CMK (cell line): ENCODE measurements around the gene YIPF1.
"Not testable (repeated sequence)": the region's sequence is repeated elsewhere in the genome, so short reads cannot be mapped to it uniquely, and the experiment has no call there.

Experiments used
- DNase-seq: peaks from one replicate; pipeline ENCODE4 v3.0.0-alpha.2; 2010; ENCODE audit warnings: low read depth

Gene YIPF1

DNA sequence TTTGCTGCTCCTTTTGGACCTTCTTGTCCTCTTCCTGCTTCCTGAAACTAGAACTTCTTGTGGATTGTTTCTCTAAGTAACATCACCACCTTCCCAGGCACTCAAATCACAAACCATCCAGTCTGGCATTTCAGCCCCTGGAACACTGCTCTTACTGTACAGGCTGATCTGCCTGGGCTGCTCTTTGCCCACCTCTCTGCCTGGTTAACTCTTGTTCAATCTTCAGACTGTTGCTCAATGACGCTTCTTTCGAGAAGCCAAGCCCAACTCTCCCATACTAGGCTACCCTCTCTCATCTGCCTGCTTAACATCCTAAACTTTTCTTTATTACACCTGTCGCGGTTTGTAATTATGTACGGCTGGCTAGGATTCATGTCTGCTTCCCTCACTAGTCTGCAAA lies 5.0 kb upstream of the YIPF1 start:
- DNase-seq: no peak

DNA sequence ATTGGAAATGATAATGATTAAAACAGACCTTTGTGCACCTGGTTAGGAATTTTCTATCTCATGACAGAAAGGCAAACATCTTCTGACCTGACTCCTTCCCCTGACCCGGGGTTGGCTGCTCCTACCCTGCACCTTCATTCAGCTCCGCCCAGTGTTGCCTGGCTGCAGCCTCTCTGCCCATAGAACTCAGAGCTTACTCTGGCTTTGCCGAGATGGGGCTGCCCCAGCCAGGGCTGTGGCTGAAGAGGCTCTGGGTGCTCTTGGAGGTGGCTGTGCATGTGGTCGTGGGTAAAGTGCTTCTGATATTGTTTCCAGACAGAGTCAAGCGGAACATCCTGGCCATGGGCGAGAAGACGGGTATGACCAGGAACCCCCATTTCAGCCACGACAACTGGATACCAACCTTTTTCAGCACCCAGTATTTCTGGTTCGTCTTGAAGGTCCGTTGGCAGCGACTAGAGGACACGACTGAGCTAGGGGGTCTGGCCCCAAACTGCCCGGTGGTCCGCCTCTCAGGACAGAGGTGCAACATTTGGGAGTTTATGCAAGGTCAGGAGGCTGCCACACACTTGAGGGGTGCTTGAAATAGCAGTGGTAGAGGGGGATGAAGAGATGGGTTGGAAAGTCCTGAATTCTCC lies 4.5 kb upstream of the YIPF1 start, which contains the start of gene DIO1:
Gene DIO1, plus strand, starts transcription at position 189 of the 638 bp plus-strand sequence. Its CDS starts 24 bp downstream, at position 213.
- no peak for DNase-seq

DNA sequence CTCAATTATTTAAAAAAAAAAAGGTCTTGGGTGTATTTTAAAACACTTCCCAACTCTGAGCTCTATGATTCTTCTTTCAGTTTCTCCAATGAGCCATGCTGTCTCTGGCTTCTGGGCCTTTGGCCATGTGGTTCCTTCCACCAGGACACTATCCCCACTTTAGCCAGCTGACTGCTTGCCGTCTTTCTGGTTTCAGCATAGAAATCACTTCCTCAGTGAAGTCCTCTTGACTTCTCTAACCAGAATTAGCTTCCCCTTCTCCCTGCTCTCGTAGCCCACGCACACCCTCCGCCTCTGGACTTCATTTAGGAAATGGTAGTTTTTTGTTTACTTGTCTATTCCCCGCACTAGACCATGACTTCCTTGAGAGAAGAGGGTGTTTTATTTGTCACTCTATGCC lies 3.3 kb upstream of the YIPF1 start:
- DNase-seq: no peak

DNA sequence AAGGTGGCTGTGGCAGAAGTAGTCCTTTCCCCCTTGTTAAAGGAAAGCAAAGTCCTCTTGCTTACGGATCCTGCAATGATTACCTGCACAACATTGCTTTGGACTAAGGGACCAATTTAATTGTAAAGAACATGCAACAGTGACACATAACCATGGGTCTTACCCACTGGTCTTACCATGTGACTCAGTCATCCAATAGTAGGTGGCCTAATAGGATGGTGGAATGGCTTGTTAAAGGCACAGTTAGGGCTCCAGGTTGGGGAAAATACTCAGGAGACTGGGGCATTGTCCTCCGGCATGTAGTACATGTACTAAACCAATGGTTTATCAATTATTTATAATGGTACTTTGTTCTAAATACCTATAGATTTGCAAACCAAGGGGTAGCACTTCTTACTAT lies 2.1 kb upstream of the YIPF1 start:
- DNase-seq: no peak

DNA sequence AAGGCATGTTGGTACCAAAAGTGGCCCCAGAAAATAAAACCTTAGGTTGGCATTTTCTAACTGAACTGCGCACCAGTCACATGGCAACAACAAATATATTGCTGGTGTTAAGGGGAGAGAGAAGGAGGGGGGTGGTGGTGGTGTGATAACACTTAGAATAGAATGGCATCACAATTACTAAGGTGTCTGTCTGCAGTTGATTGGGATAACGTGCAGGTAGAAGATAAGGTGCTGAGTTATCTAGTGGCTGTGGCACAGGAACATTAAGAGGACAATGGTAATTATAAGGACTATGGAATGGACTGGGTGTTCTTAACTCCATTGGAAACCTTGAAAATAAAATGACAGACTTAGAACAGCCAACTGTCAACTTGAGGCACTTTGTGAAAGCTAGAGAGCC lies 1.4 kb upstream of the YIPF1 start:
- DNase-seq: no peak

DNA sequence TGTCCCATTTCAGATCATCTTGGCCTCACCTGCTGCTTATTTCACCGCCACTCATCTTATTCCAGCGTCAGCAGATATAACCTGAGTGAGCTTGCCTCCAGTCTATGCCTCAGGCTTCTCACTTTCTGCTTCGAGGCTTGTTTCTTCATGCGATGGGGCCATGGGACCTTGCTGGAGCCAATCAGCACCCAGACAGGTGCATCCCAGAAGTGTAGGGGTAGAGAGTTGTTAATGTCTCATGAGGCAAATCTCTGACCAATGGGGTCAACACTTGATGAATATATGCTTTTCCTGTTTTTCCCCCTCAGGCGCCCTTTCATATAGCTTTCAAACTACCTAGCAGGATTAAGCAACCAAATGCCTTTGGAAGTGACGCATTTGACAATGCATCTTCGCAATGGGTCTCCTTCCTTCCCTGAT lies 935 bp upstream of the YIPF1 start:
- no peak for DNase-seq

DNA sequence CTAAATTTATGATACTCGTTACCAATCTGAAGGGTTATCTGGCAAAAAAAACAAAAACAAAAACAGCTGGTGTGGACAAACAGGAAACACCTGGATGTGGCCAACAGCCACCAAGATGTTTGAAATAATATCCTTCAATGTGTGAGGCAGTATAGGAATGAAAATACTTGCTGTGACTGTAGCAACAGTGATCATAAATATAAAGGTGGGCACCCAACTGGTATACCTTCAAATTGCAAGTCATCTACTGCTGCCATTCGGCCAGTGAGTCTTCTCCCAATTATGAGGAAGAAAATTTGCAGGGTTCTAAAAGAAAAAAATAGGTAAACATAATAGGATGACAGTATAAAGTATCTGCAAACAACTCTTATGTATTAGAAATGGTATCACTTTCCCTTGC lies 916 bp downstream of the YIPF1 start:
- no peak for DNase-seq

DNA sequence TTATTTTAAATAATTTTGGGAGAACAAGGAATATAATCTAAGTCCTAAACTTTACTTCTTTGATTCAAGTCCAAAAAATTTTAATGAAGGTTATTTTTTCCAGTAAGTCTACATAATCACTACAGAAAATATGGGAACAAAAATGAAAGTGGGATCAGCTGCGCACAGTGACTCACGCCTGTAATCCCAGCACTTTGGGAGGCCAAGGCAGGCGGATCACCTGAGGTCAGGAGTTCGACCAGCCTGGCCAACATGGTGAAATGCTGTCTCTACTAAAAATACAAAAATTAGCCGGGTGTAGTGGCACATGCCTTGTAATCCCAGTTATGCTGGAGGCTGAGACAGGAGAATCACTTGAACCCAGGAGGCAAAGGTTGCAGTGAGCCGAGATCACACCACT lies 6.0 kb downstream of the YIPF1 start:
- not testable (repeated sequence) for DNase-seq

DNA sequence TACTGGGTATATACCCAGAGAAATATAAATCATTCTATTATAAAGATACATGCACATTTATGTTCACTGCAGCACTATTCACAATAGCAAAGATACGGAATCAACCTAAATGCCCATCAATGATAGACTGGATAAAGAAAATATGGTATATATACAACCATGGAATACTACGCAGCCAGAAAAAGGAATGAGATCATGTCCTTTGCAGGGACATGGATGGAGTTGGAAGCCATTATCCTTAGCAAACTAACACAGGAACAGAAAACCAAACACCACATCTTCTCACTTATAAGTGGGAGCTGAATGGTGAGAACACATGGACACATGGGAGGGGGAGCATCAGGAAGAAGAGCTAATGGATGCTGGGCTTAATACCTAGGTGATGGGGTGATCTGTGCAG lies 7.7 kb downstream of the YIPF1 start:
- not testable (repeated sequence) for DNase-seq

DNA sequence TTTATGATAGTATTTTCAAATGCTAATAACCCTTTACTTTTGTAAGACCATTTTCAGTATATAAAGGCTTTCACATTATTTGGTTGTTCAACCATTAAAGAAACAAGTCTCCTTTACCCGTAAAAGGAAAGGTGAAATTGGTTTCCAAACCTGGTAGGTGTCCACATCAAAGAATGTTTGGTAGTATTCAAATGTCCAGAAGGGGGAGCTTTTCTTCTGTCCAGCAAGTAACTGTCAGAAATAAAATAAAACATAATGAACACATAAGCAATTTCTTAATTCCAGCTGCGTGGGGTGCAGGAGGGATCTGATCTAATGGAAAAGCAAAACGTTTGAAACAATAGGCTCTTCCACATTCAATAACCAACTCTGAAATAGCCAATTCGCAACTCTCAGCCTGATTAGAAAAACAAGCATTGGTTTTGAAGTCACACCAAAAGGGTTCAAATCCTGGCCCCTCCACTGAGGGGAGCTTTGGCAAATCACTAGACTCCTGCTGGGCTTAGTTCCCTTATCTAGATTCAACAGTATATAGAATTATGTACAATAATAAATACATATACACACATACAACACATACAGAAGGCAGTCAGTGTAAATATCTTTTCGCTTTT lies 11.0 kb downstream of the YIPF1 start:
- DNase-seq: no peak

DNA sequence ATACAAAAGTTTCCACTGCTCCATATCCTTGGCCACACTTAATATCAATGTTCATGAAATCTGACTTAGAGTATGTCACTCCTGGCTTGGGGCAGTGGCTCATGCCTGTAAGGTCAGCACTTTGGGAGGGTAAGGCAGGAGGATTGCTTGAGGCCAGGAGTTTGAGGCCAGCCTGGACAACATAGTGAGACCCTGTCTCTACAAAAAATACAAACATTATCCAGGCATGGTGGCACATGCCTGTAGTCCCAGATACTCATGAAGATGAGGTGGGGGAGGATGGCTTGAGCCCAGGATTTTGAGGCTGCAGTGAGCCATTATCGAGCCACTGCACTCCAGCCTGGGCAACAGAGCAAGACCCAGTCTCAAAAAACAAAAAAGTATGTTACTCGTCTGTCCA lies 14.4 kb downstream of the YIPF1 start:
- DNase-seq: not testable (repeated sequence)

DNA sequence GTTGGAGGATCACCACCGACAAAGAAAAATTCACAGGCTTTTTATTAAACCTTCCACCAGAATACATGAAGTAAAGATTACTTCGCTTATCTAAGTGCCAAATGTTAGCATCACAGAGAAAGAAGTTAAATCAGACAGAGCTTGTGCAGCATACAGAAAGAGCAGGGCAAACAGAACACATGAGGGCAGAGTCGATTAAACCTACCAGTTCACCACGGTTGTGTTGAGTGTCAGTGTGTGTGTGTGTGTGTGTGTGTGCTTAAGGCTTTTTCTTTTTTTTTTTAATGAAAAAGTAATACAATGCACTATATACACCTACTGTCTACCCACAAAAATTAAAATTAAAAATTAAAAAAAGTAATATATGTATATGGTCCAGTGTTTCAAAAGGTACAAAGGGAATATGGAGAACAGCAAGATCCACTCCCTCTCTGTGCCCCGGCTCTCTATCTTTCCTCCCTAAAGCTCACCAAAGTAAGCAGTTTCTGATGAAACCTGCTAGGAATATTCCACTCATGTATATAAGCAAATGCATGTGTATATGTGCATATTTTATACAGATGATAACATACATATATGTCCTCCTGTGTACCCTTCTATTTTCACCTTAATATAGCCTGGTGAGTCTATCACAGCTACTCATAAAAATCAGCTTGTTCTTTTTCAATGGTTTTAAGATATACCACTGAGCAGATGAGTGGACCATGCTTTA lies 17.7 kb downstream of the YIPF1 start:
- no peak for DNase-seq

DNA sequence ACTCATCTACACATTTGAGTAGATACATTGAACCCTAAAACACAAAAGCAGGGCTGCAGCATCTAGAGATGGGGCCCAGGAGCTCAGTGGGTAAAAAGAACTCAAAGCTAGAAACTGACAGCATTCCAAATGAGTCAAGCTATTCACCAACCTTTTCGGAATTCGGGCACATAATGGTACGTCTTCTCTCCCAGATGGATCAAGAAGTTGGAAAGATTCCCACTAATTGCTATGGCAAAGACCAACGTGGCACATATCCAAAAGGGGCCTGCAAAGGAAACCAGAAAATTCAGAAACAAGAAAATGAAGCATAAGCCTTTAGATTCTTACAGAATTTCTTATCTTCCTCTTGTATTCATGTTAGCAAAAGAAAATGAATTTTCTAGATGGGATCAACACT lies 18.4 kb downstream of the YIPF1 start:
- no peak for DNase-seq

DNA sequence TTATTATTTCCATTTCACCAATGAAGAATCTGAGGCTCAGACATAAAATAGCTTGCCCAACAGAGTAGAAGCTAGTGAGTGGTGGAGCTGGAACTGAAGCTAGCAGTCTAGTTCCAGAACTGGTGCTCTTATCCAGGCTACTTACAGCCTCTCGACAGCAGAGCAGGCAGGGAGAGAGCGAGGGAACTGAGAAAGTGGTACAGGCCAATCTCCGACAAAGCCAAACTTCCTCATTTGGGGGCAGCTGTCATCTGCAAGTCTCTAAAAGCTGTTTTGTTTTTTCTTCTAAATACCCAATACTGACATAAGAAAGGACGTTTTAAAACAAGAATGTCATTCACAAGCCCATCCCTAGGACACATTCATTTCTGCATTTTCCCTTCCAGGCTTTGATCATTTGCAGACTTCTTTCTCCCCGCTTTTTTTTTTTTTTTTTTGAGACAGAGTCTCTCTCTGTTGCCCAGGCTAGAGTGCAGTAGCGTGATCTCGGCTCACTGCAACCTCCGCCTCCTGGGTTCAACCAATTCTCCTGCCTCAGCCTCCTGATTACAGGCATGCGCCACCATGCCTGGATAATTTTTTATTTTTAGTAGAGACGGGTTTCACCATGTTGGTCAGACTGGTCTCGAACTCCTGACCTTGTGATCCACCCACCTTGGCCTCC lies 20.0 kb downstream of the YIPF1 start:
- no peak for DNase-seq

DNA sequence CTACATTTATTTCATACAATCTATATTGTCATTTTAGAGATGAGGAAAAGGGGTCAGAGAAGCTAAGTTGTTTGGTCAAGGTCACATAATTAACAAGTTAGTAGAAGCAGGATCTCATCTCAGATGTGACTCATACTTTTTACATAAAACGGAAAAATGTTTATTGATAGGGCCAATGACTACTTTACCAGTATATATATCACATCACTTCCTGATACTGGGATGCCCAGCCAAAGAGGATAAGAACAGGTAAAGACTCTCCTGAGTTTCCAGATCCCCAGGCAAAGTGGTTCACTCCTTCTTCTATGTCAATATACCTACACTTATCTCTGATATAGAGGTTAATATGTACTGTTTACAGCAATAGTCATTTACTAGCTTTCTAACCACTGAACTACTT lies 21.0 kb downstream of the YIPF1 start:
- no peak for DNase-seq

DNA sequence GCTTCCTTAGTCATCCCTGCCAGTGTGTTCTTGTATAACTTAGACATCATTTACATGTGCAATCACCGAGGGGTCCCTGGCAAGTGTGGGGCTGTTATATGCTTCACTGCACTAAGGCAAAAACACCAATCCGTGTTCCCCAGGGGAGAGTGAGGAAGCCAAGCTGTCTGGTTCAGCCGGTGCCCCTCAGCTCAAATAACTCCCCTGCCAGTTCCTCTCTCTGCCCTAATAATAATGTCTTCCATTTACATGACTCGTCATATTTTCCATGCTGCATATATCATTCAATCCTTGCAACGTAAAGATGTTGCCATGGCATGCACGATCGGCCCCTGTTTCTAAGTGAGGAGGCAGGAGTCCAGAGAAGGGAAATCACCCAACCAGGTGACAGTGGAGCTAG lies 27.1 kb downstream of the YIPF1 start:
- no peak for DNase-seq

DNA sequence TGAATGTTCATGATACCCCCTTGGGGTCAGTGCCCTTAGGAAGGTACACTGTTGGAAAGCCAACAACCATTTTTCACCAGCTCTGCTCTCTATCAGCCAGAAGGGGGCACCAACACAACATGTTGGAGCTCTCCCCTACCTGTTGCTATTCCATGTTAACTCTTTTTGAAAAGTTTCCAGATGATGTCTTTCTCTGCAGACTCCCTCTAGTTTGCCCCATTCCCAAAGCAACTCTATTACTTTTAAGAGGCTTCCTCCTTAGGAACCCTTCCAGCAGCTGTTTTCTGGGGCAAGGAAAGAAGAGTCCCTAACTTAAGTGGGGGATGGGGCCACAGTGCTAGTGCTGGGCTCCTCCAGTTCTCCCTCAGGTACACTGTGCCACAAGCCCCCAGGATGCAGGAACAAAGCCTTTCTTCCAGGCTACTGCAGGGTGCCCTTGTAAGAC lies 28.6 kb downstream of the YIPF1 start:
- peak; percentile 64 for DNase-seq

DNA sequence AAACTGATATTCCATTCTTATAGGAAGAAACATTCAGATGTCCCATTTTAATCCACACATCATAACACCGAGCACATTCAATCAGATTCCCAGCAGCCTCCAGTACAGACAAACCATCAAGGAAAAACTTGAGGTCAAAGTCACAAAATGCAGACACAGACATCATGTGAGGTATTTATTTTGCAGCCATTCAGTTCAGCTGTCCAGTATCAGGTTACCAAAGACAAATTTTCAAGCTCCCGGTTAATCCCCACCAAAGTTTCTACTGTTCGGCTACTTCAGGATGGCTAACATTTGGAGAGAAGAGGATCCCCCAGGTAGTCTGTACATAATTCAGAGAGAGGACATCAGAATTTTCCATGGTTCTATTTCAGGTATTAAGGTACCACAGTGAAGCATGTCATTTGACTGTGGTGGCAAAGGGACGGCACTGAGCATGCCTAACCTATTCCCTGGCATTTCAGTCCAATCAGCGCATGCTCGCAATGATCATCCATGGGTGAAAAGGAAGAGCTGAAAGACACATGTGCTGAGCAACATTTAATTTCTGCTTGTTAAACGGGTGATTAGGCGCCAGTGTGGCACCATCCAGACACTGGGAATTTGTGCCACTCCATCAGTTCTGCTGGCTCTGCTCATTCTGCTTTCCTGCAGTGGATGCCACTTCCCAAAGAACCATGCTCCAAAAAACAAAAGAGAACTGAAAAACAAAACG lies 37.9 kb downstream of the YIPF1 start:
- DNase-seq: no peak

DNA sequence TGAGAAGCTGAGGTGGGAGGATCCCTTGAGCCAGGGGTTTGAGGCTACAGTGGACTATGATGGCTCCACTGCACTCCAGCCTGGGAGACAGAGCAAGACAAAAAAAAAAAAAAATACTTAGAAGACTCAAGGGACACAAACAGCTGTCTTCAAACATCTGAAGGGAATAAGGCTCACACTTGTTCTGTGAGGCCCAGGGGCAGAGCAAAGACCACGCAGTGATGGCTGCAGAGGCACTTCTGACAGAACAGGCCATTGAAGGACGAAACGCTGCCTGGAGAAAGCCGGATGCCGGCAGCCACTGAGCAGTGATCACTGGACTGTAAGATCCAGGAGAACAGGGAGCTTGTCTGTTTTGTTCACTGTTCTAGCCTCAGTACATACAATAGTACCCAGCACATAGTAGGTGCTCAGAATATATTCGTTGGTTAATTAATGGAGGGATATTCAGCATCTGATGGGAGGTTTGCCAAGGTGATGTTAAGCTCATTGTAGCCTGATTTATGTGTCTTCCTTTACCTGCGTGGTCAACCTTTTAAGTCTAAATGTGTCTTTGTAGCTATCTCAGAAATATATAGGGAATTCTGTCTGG lies 39.4 kb downstream of the YIPF1 start:
- no peak for DNase-seq

DNA sequence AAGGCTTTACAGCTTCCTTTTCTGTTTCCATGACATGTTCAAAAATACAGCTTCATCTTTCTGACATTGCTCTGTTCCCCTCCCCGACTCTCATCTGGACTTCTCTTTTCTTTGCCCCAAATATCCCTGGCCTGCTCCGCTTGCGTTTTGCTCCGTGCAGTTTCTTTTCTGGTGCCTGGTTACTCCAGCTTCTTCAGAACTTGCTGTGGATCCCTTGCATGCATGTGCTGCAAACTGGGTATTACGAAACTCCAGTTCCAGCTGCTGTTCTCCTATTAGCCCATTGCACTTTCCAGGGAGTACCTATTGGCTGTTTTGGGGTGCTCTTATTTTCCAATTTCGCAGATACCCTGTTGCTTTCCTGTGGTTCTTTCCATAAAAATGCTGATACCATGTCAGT lies 41.6 kb downstream of the YIPF1 start:
- DNase-seq: no peak

DNA sequence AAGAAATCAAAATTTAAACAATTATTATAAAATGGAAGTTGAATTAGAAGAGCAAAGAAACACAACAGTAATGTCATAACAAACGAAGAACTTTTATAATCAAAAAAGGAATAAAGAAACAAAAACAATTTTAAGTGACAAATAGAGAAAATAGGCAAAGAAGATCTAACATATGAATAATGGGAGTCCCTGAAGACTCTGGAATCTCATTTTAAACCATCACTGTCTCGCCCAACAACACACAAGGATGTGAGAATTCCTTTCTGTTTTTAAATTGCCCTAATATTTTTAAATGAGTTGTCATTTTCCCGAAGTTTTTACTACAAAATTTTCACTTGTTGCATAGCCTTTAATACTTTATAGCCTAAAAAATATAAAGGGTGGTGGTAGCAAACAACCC lies 47.2 kb downstream of the YIPF1 start:
- no peak for DNase-seq

DNA sequence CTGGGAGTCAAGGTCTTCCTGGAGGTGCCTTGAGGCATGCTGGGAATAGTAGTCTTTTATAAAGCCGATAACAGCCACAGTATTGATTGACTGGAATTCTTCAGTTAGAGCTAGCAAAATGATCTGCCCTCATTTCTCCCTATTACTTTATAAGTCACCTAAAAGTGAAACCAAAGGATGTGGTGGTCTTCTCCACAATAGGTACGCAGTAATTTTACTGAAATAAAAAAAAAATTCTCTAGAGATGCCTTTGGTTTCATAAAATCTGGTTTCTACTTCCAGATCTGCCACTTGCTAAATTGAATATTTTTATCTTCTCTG lies 51.0 kb downstream of the YIPF1 start:
- no peak for DNase-seq
